Left colon (tissue), 2 donors: ENCODE measurements around the gene MYT1. TPM values are rescaled to one million over a fixed set of nuclear protein-coding genes. Genes with fewer than 3 reads are reported as not detected.
"Not testable (repeated sequence)": the region's sequence is repeated elsewhere in the genome, so short reads cannot be mapped to it uniquely, and the experiment has no call there.

Source experiments
- ATAC-seq: fragments of 200-7000 bp; cut with Tn5 transposase; one replicate; pipeline ENCODE4 v1.9.1; 2020; ENCODE audit warnings: mild to moderate bottlenecking, moderate library complexity
- DNase-seq, 2 donors: peaks; one replicate each; pipeline ENCODE4 v3.0.0-alpha.2; 2020
- intact Hi-C, 2 donors: fragments of 100-400 bp; cut with DNase I in 1 of 2; cut with micrococcal nuclease in 1 of 2; formaldehyde crosslinking; loops; one replicate each; pipeline versions ENCODE4 v1.11.2 to v1.14.0; 2022; cut with DNase I, micrococcal nuclease
- total RNA-seq, 2 donors: library from RNA; stranded (reverse); fragmentation: NEBNext Ultra II Directional; extraction: Animal tissue kit (Norgen Biotek cat#: 25700); gene quantifications; one replicate each; pipeline ENCODE4 v1.2.1, GENCODE V29; 2021
- donor health status: DM: no; HTN: no; CAD: no.
- donor health status: DM: yes; HTN: yes; CAD: no.

Gene MYT1
- total RNA-seq, 2 donors from 2014 or later: 0.06 to 0.11 TPM

DNA sequence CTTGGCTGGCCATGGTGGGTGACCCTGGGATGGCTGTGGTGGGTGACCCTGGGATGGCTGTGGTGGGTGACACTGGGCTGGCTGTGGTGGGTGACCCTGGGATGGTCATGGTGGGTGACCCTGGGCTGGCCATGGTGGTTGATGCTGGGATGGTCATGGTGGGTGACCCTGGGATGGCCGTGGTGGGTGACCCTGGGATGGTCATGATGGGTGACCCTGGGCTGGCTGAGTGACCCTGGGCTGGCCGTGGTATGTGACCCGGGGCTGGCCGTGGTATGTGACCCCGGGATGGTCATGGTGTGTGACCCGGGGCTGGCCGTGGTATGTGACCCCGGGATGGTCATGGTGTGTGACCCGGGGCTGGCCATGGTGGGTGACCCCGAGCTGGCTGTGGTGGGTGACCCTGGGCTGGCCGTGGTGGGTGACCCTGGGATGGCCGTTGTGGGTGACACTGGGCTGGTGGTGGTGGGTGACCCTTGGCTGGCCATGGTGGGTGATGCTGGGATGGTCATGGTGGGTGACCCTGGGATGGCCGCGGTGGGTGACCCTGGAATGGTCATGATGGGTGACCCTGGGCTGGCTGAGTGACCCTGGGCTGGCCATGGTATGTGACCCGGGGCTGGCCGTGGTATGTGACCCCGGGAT is 70.8 kb downstream of the MYT1 start:
- intact Hi-C loops, DNase-seq, ATAC-seq: not testable (repeated sequence)

DNA sequence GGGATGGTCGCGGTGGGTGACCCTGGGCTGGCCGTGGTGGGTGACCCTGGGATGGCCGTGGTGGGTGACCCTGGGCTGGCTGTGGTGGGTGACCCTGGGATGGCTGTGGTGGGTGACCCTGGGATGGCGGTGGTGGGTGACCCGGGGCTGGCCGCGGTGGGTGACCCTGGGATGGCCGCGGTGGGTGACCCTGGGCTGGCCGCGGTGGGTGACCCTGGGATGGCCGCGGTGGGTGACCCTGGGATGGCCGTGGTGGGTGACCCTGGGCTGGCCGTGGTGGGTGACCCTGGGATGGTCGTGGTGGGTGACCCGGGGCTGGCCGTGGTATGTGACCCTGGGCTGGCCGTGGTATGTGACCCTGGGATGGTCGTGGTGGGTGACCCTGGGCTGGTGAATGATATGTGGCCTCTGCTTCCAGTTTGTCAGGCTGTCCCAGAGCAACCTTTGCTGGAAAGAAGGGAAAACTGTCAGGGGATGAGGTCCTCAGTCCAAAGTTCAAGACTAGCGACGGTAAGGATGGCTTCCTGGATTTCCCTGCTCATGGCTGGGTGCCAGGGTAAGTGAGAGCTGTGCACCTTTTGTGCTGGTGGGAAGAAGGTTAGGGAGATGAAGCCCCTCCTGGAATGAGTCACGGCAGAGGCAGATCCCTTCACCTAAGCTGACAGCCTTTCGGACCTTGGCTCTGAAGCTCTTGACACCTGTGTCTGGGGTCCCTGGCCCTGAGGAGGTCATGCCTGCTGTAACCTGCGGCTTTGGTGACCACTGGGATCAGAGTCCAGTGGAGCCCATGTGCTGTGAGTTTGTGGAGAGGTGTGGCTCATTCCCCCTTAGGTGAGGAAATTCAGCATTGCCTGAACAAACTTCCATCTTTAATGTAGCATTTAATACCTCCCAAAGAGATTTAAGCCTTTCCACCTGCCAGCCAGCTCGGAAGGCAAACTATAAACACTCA is 72.2 kb downstream of the MYT1 start:
- ATAC-seq (no peak), DNase-seq (no peak)
- intact Hi-C loops: no loop called here

DNA sequence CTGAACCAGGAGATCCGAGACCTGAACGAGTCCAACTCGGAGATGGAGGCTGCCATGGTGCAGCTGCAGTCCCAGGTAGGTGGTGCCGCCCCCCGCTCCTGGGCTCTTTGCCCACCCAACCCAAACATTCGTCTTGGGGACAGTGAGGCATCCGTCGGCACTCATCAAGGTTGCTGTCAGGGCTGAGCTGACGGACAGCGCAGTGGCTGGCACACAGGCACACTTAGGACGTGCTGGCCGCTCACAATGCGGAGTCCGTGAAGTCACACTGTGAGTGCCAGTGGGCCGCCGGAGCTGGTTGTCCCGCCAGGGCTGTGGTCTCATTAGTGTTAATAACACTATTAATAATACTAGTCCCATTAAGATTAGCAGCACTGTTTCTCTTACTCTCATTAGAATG is 73.1 kb downstream of the MYT1 start:
- intact Hi-C loops: no loop called here
- ATAC-seq (no peak), DNase-seq (no peak)

DNA sequence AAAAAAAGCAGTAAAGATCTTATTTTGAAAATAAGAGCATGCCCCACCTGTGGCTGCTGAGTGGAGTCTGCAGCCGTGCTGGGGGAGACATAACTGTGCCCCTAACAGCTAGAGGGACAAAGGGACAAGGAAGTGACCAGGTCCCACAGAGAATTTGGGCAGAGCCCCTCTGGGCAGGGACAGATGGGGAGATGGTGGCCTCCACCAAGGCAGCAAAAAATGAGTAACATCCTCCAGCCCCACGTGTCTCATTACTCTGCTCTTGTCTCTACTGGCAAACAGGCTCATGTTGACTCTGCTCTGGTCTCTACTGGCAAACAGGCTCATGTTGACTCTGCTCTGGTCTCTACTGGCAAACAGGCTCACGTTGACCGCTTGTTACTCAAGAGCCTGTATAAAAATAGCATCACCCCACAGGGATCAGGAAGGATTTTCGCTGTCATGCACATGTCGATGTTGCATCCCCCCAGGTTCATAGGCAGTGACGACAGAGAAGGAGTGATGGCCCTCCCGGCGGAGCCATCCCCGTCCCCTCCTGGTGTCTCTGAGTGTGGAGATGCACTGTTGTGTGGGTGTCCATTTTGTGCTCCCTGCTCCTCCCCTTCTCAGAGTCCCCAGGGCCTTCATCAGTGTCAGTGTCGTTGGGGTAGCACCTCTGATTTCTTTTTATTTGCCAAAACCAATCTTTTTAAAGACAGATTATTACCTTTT is 74.0 kb downstream of the MYT1 start:
- intact Hi-C loops: no loop called here
- no peak for ATAC-seq
- DNase-seq: no peak

DNA sequence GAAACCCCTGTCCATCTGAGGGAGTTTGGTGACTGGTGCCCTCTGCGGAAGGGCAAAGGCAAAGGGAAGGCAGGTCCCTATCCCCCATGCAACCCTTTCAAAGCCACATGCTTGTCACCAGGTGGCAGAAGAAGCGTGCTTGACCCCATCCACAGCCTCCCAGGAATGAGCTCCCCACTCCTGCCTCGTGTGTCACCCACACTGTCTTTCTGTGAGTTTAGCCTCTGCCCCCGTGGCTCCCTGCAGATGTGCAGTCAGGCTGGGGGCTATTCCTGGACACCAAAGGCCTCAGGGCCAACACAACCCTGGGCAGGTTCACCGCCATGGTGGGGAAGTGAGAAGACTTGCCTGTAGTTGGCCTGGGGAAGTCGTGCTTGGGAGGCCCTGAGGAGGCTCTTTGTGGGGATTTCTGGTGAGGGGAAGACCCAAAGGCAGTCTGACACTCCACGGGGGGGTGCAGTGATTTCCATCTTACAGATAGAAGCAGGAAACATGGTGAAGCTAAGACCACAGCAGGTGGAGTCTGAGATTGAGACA is 74.7 kb downstream of the MYT1 start:
- intact Hi-C loops: no loop called here
- DNase-seq (no peak), ATAC-seq (no peak)

DNA sequence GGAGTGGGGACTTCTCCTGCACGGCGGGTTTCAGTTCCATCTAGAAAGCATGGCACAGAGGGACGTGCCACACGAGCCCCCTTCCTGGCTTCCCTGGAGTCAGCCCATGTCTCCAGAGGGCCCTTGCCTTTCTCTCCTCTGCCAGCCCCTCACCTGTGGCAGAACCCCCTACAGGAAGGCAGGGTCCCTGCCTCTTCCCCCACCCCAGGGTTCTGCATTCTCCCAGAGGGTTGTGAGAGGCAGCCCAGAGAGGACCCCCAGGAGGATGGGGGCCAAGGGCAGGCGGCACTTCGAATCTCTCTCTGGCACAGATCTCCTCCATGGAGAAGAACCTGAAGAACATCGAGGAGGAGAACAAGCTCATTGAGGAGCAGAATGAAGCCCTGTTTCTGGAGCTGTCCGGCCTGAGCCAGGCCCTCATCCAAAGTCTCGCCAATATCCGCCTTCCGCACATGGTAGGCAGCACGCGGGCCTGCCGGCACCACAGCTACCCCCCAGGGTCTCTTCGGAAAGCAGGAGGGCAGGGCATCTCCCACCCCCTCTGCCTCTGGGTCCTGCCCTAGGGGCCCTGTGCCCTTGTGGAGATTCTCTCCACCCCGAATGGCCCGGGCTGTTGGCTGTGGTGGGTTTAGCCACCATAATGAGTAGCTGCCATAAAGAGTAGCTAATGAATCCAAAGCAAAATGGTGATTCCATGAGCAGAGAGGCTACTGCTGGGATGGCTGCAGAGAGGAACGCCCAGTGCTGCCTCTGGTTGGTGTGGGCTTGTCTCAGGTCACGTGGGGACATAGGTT is 75.4 kb downstream of the MYT1 start:
- intact Hi-C loops: no loop called here
- ATAC-seq (no peak), DNase-seq (no peak)

DNA sequence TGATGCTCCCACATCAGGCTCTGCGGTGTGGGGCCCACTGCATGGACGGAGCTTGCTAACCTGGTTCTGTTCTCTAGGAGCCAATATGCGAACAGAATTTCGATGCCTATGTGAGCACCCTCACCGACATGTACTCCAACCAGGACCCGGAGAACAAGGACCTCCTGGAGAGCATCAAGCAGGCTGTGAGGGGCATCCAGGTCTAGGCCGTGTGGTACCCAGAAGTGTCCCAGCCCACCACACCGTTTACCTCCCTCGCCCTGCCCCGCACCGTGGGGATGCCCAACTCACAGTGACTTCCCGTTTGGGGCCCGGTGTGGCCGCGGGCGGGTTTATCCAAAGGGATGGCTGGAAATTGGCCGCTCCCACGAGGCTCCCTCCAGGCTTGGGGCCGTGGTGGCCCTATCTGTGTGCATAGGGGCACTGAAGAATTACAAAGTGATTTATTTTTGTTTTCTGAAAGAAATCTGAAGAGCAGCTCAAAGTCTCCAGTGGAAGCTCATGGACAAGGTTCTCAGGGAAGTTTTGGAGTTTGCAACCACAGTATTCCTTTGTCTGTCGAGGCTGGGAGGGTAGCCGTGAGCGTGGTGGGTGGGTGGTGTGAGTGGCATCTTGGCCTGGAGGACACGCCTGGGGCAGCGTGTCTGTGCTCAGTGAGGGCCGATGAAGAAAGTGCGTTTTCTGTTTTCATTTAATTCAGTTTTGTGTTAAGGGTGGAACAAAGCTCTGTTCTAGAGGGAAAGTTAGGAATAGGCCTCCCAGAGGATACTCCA is 76.2 kb downstream of the MYT1 start:
- DNase-seq (no peak), ATAC-seq (no peak)
- intact Hi-C loops: no loop called here

DNA sequence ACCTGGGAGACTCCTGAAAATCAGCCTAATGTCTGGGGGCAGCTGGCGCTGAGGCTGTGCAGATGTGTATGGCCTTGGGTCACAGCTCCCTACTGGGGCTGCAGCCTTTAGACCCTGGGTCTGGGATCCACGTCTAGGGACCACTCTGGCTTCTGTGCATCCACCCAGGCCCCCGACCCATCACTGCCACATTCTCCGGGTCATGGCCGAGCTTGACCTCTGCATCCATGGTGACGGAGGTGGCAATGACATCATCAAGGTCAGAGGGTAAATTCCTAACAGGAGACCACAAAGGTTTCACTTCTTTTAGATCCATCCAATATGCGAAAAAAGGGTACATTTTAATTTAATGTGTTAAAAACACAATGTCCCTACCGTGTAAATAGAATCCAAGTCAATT is 76.8 kb downstream of the MYT1 start:
- intact Hi-C loops: no loop called here
- DNase-seq: peak in 1 of 2 donors; percentile 11
- ATAC-seq: no peak

DNA sequence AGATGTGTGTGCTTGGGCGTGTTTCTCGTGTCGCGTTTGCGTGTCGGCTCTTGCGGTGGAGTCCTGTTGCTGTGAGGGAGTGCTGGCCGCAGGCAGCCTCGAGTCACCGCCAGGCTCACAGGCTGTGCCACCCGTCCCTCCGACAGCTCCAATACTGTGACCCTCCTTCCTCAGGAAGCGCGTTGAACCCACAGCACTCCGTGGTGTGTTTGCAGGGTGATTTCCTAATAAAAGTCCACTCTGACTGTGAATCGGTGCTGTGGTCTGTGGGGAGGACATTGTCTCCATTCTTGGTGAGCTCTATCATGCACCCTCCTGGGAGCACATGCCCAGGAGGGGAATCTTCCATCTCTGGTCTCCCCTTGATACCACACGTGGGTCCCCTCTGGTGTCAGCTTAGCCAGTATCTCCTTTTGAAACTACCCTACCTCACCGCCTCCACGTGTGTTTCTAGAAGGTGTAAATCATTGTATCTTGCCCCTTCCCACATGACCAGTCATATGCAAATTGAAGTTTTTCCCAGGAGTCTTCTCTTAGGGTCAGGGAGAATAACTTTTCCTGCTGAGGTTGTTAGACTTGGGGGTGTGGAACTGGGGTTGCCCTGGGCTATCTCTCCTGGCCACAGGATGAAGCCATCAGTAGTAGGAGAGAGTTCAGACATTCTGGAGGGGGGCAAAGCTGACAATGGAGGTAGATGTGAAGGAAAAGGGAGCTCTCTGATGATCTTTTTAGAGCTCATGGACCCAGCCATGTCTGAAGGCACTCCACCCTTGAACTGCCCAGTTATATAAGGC is 77.9 kb downstream of the MYT1 start:
- ATAC-seq (no peak), DNase-seq (peak in 1 of 2 donors; percentile 5)
- intact Hi-C loops: no loop called here

DNA sequence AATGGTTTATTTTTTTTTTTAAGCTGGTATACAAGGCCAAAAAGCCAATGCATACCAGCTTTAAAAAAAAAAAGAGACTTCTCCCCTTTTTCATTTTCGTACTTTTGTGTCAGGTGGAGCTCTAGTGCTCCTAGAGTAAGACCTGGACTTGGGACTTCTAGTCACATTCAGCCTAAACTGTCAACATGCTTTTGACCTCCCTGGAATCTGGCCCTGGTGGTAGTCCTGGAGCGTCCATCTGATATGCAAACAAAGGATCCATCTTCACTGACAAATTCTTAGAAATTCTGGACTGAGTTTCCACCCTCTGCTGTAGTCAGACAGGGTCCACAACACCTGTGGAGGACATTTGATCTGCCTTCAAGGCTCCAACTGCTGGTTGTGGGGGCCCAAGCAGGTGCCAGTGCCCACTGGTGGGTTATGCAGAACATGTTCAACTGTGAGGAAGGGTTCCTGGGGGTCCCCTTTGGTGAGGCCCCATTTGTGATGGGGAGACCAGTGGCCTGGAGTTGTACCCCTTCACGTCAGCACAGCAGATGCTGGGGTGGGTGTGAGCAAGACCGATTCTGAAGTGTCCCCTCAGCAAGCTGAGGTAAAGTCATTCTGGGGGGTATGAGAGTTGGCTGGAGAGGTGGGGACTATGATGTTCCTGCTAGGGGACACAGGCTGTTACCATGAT is 78.7 kb downstream of the MYT1 start:
- no peak for ATAC-seq
- intact Hi-C loops: no loop called here
- DNase-seq: no peak

DNA sequence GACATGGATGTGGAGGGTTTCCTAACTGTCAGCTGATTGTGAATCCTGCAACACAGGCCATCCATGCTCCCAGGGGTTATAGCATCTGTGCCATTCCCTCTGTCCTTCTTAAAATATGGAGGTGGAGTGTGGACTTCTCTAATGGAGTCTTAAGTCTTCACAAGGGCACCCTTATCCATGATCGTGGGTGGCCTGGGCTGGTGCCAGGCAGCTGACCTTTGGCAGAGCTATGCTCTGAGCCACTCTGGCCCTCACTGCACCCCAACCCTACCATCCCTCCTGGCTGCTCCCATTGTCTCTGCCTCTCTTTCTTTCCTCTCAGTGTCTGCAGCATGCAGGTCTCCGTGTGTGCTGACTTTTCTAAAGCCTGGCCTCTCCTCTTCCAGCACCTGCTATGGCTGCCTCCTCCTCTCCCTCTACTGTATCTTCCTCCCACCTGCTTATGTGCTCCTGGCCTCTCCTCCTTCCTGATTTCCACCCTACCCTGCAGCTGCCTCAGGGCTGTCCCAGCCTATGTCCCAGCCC is 80.1 kb downstream of the MYT1 start:
- intact Hi-C loops: no loop called here
- DNase-seq (peak in 1 of 2 donors; percentile 2), ATAC-seq (no peak)

DNA sequence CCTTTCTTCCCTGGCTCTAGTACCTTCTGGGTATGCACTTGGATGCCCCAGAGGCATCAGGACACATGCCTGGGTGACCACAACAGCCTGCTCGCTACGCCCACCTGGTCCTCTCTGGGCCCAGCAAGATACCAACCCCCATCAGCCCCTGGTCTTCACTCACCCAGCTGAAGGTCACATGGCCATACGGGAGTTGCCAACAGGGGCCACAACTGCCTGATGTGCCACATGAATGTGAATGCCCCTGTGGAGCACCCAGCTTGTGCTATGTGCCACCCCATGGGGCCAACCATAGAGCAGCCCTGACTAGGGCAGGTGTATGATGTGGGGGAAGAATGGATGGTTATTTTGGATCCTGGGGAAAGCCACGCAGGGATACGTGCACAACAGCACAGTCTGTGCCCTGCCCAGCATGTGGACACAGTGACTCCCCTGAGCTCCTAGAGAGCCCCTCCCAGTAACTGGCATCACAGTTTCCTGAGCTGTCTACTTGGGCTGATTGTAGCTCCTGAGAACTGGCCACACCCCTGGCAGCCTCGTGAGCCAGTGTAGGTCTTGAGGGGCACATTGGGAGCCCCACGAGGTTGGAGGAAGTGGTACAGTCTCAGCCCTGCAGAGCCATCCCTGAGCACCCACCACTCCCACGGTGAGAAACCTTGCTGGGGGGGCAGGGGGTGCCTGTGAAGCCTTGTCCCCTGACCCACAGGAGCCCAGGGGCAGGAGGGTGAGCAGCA is 80.8 kb downstream of the MYT1 start:
- peak in 1 of 2 donors; percentile 10 for DNase-seq
- ATAC-seq: no peak
- intact Hi-C loops: no loop called here

DNA sequence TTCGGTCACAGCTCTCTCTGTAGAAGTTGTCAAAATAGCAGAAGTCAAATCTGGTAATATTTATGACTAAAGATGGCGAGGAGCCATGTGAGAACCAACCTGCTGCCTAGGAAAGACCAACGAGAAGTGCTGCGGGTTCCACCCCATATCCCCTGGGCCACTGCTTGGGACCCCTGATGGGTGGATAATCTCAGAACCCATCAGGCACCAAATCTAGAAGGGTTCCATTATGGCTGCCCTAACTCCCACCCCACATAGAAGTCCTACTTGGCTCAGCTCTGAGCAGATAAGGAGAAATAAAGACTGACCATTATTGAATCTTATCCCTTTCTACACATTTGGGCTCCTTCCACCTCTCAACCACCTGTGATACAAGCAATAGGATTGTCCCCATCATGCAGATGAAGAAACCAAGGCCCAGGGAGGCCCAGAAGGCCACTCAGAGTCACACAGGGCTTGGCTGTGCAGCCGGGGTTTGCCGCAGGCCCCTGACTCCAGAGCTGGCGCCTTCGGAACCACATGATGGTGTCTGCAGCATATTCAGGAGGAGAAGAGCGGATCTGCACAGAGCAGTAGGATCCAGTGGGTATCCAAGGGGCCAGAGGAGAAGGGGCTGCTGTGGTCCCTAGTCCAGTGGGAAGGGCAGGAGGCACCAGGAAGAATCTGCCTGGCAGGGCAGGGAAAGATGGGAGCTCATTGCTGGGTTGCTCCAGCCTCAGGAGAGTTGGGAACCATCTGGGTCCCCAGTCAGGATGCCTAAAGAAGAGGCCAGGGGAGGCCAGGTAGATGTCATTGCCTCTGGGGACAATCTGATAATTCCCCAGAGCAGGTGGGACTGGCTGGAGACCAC is 81.7 kb downstream of the MYT1 start:
- ATAC-seq: no peak
- no peak for DNase-seq
- intact Hi-C loops: no loop called here

DNA sequence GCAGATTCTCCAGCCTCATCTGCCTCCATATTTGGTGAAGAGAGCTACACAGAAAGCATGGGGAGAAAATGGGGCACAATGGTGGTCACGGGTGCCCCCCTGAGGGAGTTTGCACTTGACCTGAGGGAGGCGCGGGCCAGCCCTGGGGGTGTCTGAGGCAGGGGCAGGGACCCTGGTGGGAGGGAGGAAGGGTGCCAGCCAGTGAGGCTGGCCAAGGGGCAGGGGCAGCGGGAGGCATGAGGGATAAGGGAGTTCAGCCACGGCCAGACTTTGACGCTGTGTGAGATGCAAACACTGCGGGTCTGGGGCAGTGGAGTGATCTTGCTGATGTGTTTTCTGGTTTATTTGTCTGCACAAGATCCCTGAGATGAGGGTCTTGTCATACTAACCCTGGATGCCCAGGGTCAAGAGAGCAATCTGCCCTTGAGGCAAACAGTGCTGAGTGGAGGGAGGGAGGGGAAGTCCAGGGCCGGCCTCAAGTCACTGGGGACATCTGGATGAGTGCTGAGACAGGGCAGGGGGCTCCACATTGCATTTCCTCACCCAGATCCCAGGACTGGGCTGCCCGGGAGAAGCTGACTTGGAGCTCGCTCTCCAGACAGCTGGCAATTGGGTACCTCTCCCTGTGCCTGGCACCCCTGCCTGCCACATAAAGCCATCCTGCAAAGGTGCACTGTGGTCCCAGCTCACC is 82.5 kb downstream of the MYT1 start:
- DNase-seq (peak in 1 of 2 donors; percentile 14), ATAC-seq (no peak)
- intact Hi-C loops: no loop called here
